GM23248 (cell line): ENCODE data around the gene FLAD1.

Experiments
- EZH2 ChIP-seq: fragments of 200-600 bp; sonication (generic); IDR thresholded peaks from 2 replicates; pipeline ENCODE4 v1.6.1; 2018; ENCODE audit warnings: antibody characterized with exemption, mild to moderate bottlenecking; ENCODE audit not compliant: insufficient read depth, poor library complexity, severe bottlenecking
- EZH2phosphoT487 ChIP-seq: fragments of 200-600 bp; sonication (generic); IDR thresholded peaks from 2 replicates; pipeline ENCODE4 v1.6.1; 2018; ENCODE audit warnings: antibody characterized with exemption, moderate library complexity, mild to moderate bottlenecking, low read depth; ENCODE audit not compliant: insufficient read depth

GRCh38 chr1:155005076-155006011 lies 22.2 kb downstream of the FLAD1 start:
- no peak for TF ChIP-seq EZH2phosphoT487
- no peak for TF ChIP-seq EZH2
